Esophagus squamous epithelium (tissue), 4 donors: Measurements from ENCODE around the gene PITHD1.

ENCODE experiments used
- CTCF ChIP-seq, 6 experiments: fragments of 450-650 bp in 4 of 6; fragments of 200-600 bp in 2 of 6; sonication (generic) in 2 of 6; IDR thresholded peaks; one replicate each; pipeline ENCODE4 v1.5.1; 2016 to 2019; ENCODE audit warnings: antibody characterized with exemption in 6 of 6, mild to moderate bottlenecking in 4 of 6, moderate library complexity in 4 of 6
- POLR2A ChIP-seq, 4 donors: fragments of 450-650 bp; IDR thresholded peaks; one replicate each; pipeline ENCODE4 v1.6.1; 2017; ENCODE audit warnings: antibody characterized with exemption in 4 of 4, mild to moderate bottlenecking in 4 of 4, moderate library complexity in 3 of 4

- TF ChIP-seq POLR2A (IDR thresholded peaks at IDR 0.05) (no peak), CTCF (IDR thresholded peaks at IDR 0.05) (no peak)
Observed at GRCh38 chr1:23742670-23743286, 35.4 kb upstream of the PITHD1 start.
